GM12878 (cell line): Measurements from ENCODE around the gene COL6A6. TPM values are rescaled to one million over a fixed set of nuclear protein-coding genes. Genes with fewer than 3 reads are reported as not detected.

ENCODE experiments used
- ATAC-seq: fragments of 200-7000 bp; cut with Tn5 transposase; 3 replicates; pipeline ENCODE4 v1.9.1; 2020; ENCODE audit warnings: mild to moderate bottlenecking, moderate library complexity
- BruUV-seq: library from RNA; stranded (reverse); fragments of 400-500 nt; replicated peaks from 2 replicates; lab custom pipeline; 2021; lab: Mats Ljungman, UMichigan
- CTCF ChIA-PET: fragments of 300-600 bp; sonication (Branson Sonifier 250); formaldehyde crosslinking; extraction: SDS; loops from one replicate; lab custom pipeline; 2021; ENCODE audit warnings: inconsistent platforms; lab: Yijun Ruan, JAX
- POLR2A ChIA-PET: fragments of 350-600 bp; formaldehyde crosslinking; extraction: SDS; loops from one replicate; lab custom pipeline; 2021; ENCODE audit warnings: inconsistent platforms; lab: Charles Lee
- RAD21 ChIA-PET: fragments of 300-600 bp; sonication (Branson Sonifier 250); formaldehyde crosslinking; loops from one replicate; lab custom pipeline; 2023; ENCODE audit warnings: antibody characterized with exemption; ENCODE audit not compliant: unreplicated experiment; lab: Charles Lee
- SMC1A ChIA-PET: fragments of 300-600 bp; sonication (Branson Sonifier 250); formaldehyde crosslinking; loops from one replicate; lab custom pipeline; 2023; ENCODE audit not compliant: unreplicated experiment, uncharacterized antibody; lab: Charles Lee
- DNase-seq: peaks from one replicate; pipeline ENCODE4 v3.0.0-alpha.2; 2011; ENCODE audit warnings: low read depth, low spot score
- FAIRE-seq: peaks from 3 replicates; lab custom pipeline; 2011; peaks lifted over from hg19 to GRCh38; lab: Jason Lieb, UNC
- H2AFZ ChIP-seq: 2 replicates; pipeline ENCODE4 v1.6.0; 2011; ENCODE audit warnings: low read depth, low read length, control low read depth; ENCODE audit not compliant: control insufficient read depth
- H3K27ac ChIP-seq: 2 replicates; pipeline ENCODE4 v1.5.1; 2011; ENCODE audit warnings: control low read depth; ENCODE audit not compliant: control insufficient read depth, insufficient read depth
- H3K27me3 ChIP-seq, 2 experiments: replicated peaks in 1 of 2; 2 replicates each; pipeline versions ENCODE4 v1.6.0 to v1.6.1; 2011; ENCODE audit warnings: low read length in 1 of 2; ENCODE audit not compliant: control insufficient read depth in 2 of 2, insufficient read depth in 2 of 2
- H3K36me3 ChIP-seq, 2 experiments: 2 replicates each; pipeline ENCODE4 v1.5.1; 2011; ENCODE audit warnings: low read length in 1 of 2; ENCODE audit not compliant: control insufficient read depth in 2 of 2, insufficient read depth in 2 of 2
- H3K4me1 ChIP-seq: 2 replicates; pipeline ENCODE4 v1.6.1; 2011; ENCODE audit warnings: mild to moderate bottlenecking, low read length, moderate library complexity, mixed read lengths; ENCODE audit not compliant: control insufficient read depth, insufficient read depth
- H3K4me2 ChIP-seq: 2 replicates; pipeline ENCODE4 v1.6.0; 2011; ENCODE audit warnings: control low read depth; ENCODE audit not compliant: control insufficient read depth, insufficient read depth
- H3K4me3 ChIP-seq: fragments of 200-600 bp; sonication (generic); 2 replicates; pipeline ENCODE4 v1.5.1; 2016
- H3K79me2 ChIP-seq: 2 replicates; pipeline ENCODE4 v1.6.0; 2011; ENCODE audit warnings: low read length; ENCODE audit not compliant: control insufficient read depth, insufficient read depth
- H3K9ac ChIP-seq: 2 replicates; pipeline ENCODE4 v1.8.0; 2011; ENCODE audit warnings: low read length, control low read depth, mixed read lengths; ENCODE audit not compliant: control insufficient read depth, insufficient read depth
- H3K9me3 ChIP-seq: replicated peaks from 3 replicates; pipeline ENCODE4 v1.5.1; 2011; ENCODE audit warnings: mild to moderate bottlenecking, low read length; ENCODE audit not compliant: control insufficient read depth, insufficient read depth
- H4K20me1 ChIP-seq: 2 replicates; pipeline ENCODE4 v1.6.0; 2011; ENCODE audit not compliant: control insufficient read depth, insufficient read depth
- FOXM1 ChIP-seq: IDR thresholded peaks from 2 replicates; pipeline ENCODE4 v1.6.1; 2012; ENCODE audit warnings: low read depth, mild to moderate bottlenecking, inconsistent platforms, low read length, moderate library complexity
- NFXL1 ChIP-seq: fragments of 450-650 bp; IDR thresholded peaks from 2 replicates; pipeline ENCODE4 v1.6.1; 2017; ENCODE audit warnings: antibody characterized with exemption, mild to moderate bottlenecking, borderline replicate concordance
- REST ChIP-seq: IDR thresholded peaks from 2 replicates; pipeline ENCODE4 v1.6.1; 2012; ENCODE audit warnings: mild to moderate bottlenecking, low read depth, low read length
- RUNX3 ChIP-seq: IDR thresholded peaks from 2 replicates; pipeline ENCODE4 v1.6.1; 2012; ENCODE audit warnings: low read length, inconsistent platforms
- SMAD1 ChIP-seq: fragments of 450-650 bp; IDR thresholded peaks from 2 replicates; pipeline ENCODE4 v1.6.1; 2018; ENCODE audit warnings: mild to moderate bottlenecking, low read depth; ENCODE audit not compliant: partially characterized antibody
- SMARCA5 ChIP-seq: fragments of 450-650 bp; IDR thresholded peaks from 2 replicates; pipeline ENCODE4 v1.6.1; 2017; ENCODE audit warnings: mild to moderate bottlenecking
- SUZ12 ChIP-seq: fragments of 200-600 bp; sonication (generic); IDR thresholded peaks from one replicate; pipeline ENCODE4 v1.6.1; 2018; ENCODE audit warnings: antibody characterized with exemption, mild to moderate bottlenecking; ENCODE audit not compliant: unreplicated experiment
- ZSCAN29 ChIP-seq: fragments of 450-650 bp; IDR thresholded peaks from 2 replicates; pipeline ENCODE4 v1.6.1; 2017; ENCODE audit warnings: mild to moderate bottlenecking, moderate library complexity
- WGBS: methylation state at CpG from one replicate; pipeline ENCODE4 v1.1.6; 2016; ENCODE audit warnings: low lambda C conversion rate; ENCODE audit not compliant: insufficient replicate concordance, insufficient coverage; ENCODE audit errors: missing lambda C conversion rate; 5-methylcytosine and 5-hydroxymethylcytosine counted together
- in situ Hi-C: fragments of 300-500 bp; cut with MboI; formaldehyde crosslinking; loops from 9 replicates; pipeline ENCODE4 v1.14.3; 2018; ENCODE audit warnings: mixed read lengths
- intact Hi-C: fragments of 100-400 bp; cut with micrococcal nuclease; formaldehyde crosslinking; loops from one replicate; pipeline ENCODE4 v1.14.2; 2022; ENCODE audit not compliant: unreplicated experiment
- polyA plus RNA-seq, 11 experiments: library from polyadenylated mRNA; depleted of rRNA in 4 of 11; unstranded in 6 of 11; stranded (reverse) in 5 of 11; fragments of >200 nt; fragmentation: Nextera tagmentation in 4 of 11; fragmentation: Illumina TruSeq in 1 of 11; extraction: Ambion mirVana in 4 of 11; extraction: Trizol in 1 of 11; gene quantifications; 1 replicate in 1 of 11; 2 replicates in 10 of 11; pipeline versions ENCODE4 v1.2.1 to v1.2.3, GENCODE V29; 2011 to 2016; ENCODE audit warnings: inconsistent platforms in 2 of 11, missing spikeins in 2 of 11, low read depth in 1 of 11
- total RNA-seq, 4 experiments: library from RNA; depleted of rRNA in 3 of 4; stranded (reverse); fragments of >200 nt in 3 of 4; fragmentation: Illumina TruSeq in 1 of 4; extraction: Trizol in 1 of 4; gene quantifications; 2 replicates each; pipeline versions ENCODE4 v1.2.1 to v1.2.3, GENCODE V29; 2013 to 2021

The COL6A6 gene
- total and polyA plus RNA-seq, 10 of the 15 experiments (the other 5 are each of a cell fraction or from before 2014, with no cell fraction given): 0.01 to 0.02 TPM; not detected in 8

- CTCF ChIA-PET: no interaction called here
Observed at GRCh38 chr3:130490241-130490640, 26.7 kb upstream of the COL6A6 start.

More at GRCh38 chr3:130490241-130490640, 26.7 kb upstream of the COL6A6 start:
- FAIRE-seq (no peak), DNase-seq (no peak), ATAC-seq (no peak)
- no TSS peak for BruUV-seq
- no peak overlapping the region for H3K27ac ChIP-seq
- H3K36me3 ChIP-seq: no peaks in the 10 kb centered on the region
- no peaks in the 10 kb centered on the region for H3K4me1 ChIP-seq
- TF ChIP-seq REST (no peak), NFXL1 (no peak), SMAD1 (no peak), ZSCAN29 (no peak), SMARCA5 (no peak), RUNX3 (no peak), FOXM1 (no peak), SUZ12 (no peak)
- ChIA-PET RAD21 (no interaction called here), POLR2A (no interaction called here), SMC1A (interaction anchor here (0.5 kb wide), 1 partner anchor 100 kb away, joined by 3 read pairs; no protein-coding TSS in a partner anchor)
- in situ Hi-C loops (no loop called here), intact Hi-C loops (no loop called here)
- no peak overlapping the region for H3K9ac ChIP-seq
- H3K4me2 ChIP-seq: no peak overlapping the region
- H3K4me3 ChIP-seq: no peak overlapping the region
- no peaks in the 10 kb centered on the region for H3K79me2 ChIP-seq
- H4K20me1 ChIP-seq: no peaks in the 10 kb centered on the region
- no peaks in the 10 kb centered on the region for H3K9me3 ChIP-seq
- H2AFZ ChIP-seq: no peak overlapping the region
- WGBS: 39% methylated on average over 1 of the region's 1 CpG
- H3K27me3 ChIP-seq: no peaks in the 10 kb centered on the region
